SK-N-SH treated with all-trans-retinoic acid at 6 μM for 48 hours (cell line): ENCODE measurements around the gene SLC49A4.

ENCODE experiments used
- ATAC-seq: fragments of 200-7000 bp; cut with Tn5 transposase; 3 replicates; pipeline ENCODE4 v1.9.1; 2020; ENCODE audit warnings: mild to moderate bottlenecking, moderate library complexity
- ARNTL ChIP-seq: fragments of 450-650 bp; formaldehyde crosslinking; IDR thresholded peaks from 2 replicates; pipeline ENCODE4 v1.5.0; 2020; ENCODE audit warnings: low read depth, mild to moderate bottlenecking, moderate library complexity, borderline replicate concordance
- BACH2 ChIP-seq: fragments of 250-450 bp; sonication (Bioruptor Pico); IDR thresholded peaks from 2 replicates; pipeline ENCODE4 v1.9.0; 2021; ENCODE audit warnings: mild to moderate bottlenecking, borderline replicate concordance
- CSDC2 ChIP-seq: fragments of 250-450 bp; sonication (Bioruptor Pico); IDR thresholded peaks from 2 replicates; pipeline ENCODE4 v1.5.0; 2020; ENCODE audit warnings: mild to moderate bottlenecking, moderate library complexity
- ESRRG ChIP-seq: fragments of 250-450 bp; sonication (Bioruptor Pico); IDR thresholded peaks from 2 replicates; pipeline ENCODE4 v1.6.1; 2021; ENCODE audit warnings: mild to moderate bottlenecking
- GLIS3 ChIP-seq: fragments of 250-450 bp; sonication (Bioruptor Pico); IDR thresholded peaks from 2 replicates; pipeline ENCODE4 v1.5.0; 2020; ENCODE audit warnings: mild to moderate bottlenecking, moderate library complexity
- ISL1 ChIP-seq: fragments of 250-450 bp; sonication (Bioruptor Pico); IDR thresholded peaks from 2 replicates; pipeline ENCODE4 v2.1.2; 2022; ENCODE audit warnings: mild to moderate bottlenecking, moderate library complexity
- OSR1 ChIP-seq: fragments of 250-450 bp; sonication (Bioruptor Pico); IDR thresholded peaks from 2 replicates; pipeline ENCODE4 v1.8.0; 2022; ENCODE audit warnings: moderate library complexity, mild to moderate bottlenecking, inconsistent platforms
- PPARA ChIP-seq: fragments of 250-450 bp; sonication (Bioruptor Pico); IDR thresholded peaks from 2 replicates; pipeline ENCODE4 v1.5.0; 2020; ENCODE audit warnings: mild to moderate bottlenecking, borderline replicate concordance
- RARB ChIP-seq: fragments of 250-450 bp; sonication (Bioruptor Pico); IDR thresholded peaks from 2 replicates; pipeline ENCODE4 v1.8.0; 2021; ENCODE audit warnings: mild to moderate bottlenecking, moderate library complexity
- SNAI2 ChIP-seq: fragments of 250-450 bp; sonication (Bioruptor Pico); IDR thresholded peaks from 2 replicates; pipeline ENCODE4 v1.5.0; 2020; ENCODE audit warnings: mild to moderate bottlenecking, moderate library complexity
- TCF4 ChIP-seq: fragments of 250-450 bp; sonication (Bioruptor Pico); IDR thresholded peaks from 2 replicates; pipeline ENCODE4 v1.8.0; 2021; ENCODE audit warnings: mild to moderate bottlenecking, moderate library complexity, borderline replicate concordance
- TOX ChIP-seq: fragments of 250-450 bp; sonication (Bioruptor Pico); IDR thresholded peaks from 2 replicates; pipeline ENCODE4 v1.8.0; 2021; ENCODE audit warnings: mild to moderate bottlenecking, moderate library complexity, borderline replicate concordance
- ZC3H10 ChIP-seq: fragments of 250-450 bp; sonication (Bioruptor Pico); IDR thresholded peaks from 2 replicates; pipeline ENCODE4 v1.5.1; 2021; ENCODE audit warnings: mild to moderate bottlenecking, moderate library complexity
- ZFP30 ChIP-seq: fragments of 450-650 bp; formaldehyde crosslinking; IDR thresholded peaks from 2 replicates; pipeline ENCODE4 v1.5.0; 2022; ENCODE audit warnings: mild to moderate bottlenecking, moderate library complexity
- ZNF565 ChIP-seq: fragments of 450-650 bp; formaldehyde crosslinking; conservative IDR thresholded peaks from 2 replicates; pipeline ENCODE4 v1.5.0; 2020; ENCODE audit warnings: low read depth, mild to moderate bottlenecking, moderate library complexity
- ZNF70 ChIP-seq: fragments of 450-650 bp; formaldehyde crosslinking; IDR thresholded peaks from 2 replicates; pipeline ENCODE4 v1.5.0; 2020; ENCODE audit warnings: mild to moderate bottlenecking, moderate library complexity
- ZNF8 ChIP-seq: fragments of 450-650 bp; formaldehyde crosslinking; IDR thresholded peaks from 2 replicates; pipeline ENCODE4 v1.5.0; 2020; ENCODE audit warnings: mild to moderate bottlenecking, moderate library complexity
- TF ChIP-seq, protein P1 (sequence below): fragments of 250-450 bp; sonication (Bioruptor Pico); IDR thresholded peaks from 2 replicates; pipeline ENCODE4 v1.8.0; 2021; ENCODE audit warnings: low read depth, mild to moderate bottlenecking, moderate library complexity, borderline replicate concordance
- TF ChIP-seq, protein P2 (sequence below): fragments of 250-450 bp; sonication (Bioruptor Pico); IDR thresholded peaks from 2 replicates; pipeline ENCODE4 v1.5.1; 2021; ENCODE audit warnings: mild to moderate bottlenecking, moderate library complexity
- TF ChIP-seq, protein P3 (sequence below): fragments of 250-450 bp; sonication (Bioruptor Pico); IDR thresholded peaks from 2 replicates; pipeline ENCODE4 v1.8.0; 2020; ENCODE audit warnings: mild to moderate bottlenecking, moderate library complexity, borderline replicate concordance
- TF ChIP-seq, protein P4 (sequence below): fragments of 250-450 bp; sonication (Bioruptor Pico); IDR thresholded peaks from 2 replicates; pipeline ENCODE4 v1.5.0; 2020; ENCODE audit warnings: mild to moderate bottlenecking, moderate library complexity
- TF ChIP-seq, protein P5 (sequence below): fragments of 250-450 bp; sonication (Bioruptor Pico); IDR thresholded peaks from 2 replicates; pipeline ENCODE4 v1.5.1; 2020; ENCODE audit warnings: low read depth, mild to moderate bottlenecking, moderate library complexity

Gene SLC49A4

DNA sequence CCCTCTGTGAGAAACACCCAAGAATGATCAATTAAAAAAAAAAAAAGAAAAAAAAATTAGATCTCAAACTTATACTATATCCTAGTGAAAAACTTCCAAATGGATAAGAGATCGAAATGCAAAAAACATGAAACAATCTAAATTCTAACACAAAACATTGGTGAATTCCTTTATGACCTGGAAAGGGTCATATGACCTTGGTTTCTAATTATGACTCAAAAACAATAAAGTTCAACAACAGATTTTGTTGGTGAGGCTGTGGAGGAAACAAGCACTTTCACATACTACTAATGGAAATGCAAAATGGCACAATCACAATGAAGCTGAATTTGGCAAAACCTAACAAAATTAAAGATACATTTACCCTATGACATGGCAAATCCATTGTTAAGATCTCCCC is 46.5 kb upstream of the SLC49A4 start:
- no peak for ATAC-seq
- TF ChIP-seq, protein P1, sequence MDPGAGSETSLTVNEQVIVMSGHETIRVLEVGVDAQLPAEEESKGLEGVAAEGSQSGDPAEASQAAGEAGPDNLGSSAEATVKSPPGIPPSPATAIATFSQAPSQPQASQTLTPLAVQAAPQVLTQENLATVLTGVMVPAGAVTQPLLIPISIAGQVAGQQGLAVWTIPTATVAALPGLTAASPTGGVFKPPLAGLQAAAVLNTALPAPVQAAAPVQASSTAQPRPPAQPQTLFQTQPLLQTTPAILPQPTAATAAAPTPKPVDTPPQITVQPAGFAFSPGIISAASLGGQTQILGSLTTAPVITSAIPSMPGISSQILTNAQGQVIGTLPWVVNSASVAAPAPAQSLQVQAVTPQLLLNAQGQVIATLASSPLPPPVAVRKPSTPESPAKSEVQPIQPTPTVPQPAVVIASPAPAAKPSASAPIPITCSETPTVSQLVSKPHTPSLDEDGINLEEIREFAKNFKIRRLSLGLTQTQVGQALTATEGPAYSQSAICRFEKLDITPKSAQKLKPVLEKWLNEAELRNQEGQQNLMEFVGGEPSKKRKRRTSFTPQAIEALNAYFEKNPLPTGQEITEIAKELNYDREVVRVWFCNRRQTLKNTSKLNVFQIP (CRISPR knock-in tag), result no peak
- TF ChIP-seq ZNF565 (CRISPR knock-in tag) (no peak), RARB (CRISPR knock-in tag) (no peak), ARNTL (no peak), SNAI2 (no peak), GLIS3 (CRISPR knock-in tag) (no peak), ZNF8 (no peak), TOX (CRISPR knock-in tag) (no peak), ISL1 (no peak), ZFP30 (CRISPR knock-in tag) (no peak), PPARA (CRISPR knock-in tag) (no peak), TCF4 (CRISPR knock-in tag) (no peak), ZC3H10 (CRISPR knock-in tag) (no peak), OSR1 (CRISPR knock-in tag) (no peak)
- TF ChIP-seq, protein P2, sequence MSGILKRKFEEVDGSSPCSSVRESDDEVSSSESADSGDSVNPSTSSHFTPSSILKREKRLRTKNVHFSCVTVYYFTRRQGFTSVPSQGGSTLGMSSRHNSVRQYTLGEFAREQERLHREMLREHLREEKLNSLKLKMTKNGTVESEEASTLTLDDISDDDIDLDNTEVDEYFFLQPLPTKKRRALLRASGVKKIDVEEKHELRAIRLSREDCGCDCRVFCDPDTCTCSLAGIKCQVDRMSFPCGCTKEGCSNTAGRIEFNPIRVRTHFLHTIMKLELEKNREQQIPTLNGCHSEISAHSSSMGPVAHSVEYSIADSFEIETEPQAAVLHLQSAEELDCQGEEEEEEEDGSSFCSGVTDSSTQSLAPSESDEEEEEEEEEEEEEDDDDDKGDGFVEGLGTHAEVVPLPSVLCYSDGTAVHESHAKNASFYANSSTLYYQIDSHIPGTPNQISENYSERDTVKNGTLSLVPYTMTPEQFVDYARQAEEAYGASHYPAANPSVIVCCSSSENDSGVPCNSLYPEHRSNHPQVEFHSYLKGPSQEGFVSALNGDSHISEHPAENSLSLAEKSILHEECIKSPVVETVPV, result no peak
- TF ChIP-seq, protein P3, sequence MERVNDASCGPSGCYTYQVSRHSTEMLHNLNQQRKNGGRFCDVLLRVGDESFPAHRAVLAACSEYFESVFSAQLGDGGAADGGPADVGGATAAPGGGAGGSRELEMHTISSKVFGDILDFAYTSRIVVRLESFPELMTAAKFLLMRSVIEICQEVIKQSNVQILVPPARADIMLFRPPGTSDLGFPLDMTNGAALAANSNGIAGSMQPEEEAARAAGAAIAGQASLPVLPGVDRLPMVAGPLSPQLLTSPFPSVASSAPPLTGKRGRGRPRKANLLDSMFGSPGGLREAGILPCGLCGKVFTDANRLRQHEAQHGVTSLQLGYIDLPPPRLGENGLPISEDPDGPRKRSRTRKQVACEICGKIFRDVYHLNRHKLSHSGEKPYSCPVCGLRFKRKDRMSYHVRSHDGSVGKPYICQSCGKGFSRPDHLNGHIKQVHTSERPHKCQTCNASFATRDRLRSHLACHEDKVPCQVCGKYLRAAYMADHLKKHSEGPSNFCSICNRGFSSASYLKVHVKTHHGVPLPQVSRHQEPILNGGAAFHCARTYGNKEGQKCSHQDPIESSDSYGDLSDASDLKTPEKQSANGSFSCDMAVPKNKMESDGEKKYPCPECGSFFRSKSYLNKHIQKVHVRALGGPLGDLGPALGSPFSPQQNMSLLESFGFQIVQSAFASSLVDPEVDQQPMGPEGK (CRISPR knock-in tag), result no peak
- TF ChIP-seq, all 23 proteins: peak for 0

DNA sequence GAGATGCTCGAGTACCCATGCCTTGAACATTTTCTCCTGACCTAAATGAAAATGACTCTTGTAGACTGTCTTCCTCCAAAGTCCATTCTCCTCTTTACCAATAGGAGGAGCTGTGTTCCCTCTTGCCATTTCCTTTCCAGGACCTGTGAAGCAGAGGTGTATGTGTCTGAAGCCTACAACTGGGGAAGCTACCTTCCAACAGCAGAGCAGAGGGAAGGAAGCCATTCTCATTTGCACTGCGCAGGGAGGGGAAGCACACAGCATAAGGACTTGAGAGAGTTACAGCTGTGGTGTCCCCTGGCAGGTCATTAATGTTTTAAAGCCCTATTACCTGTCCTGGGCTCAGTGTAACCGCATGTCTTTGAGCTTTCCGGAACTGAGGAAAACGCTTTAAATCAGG is 39.9 kb upstream of the SLC49A4 start:
- TF ChIP-seq ZNF565 (CRISPR knock-in tag) (no peak), ZNF70 (CRISPR knock-in tag) (no peak), ZC3H10 (CRISPR knock-in tag) (no peak), ARNTL (no peak), PPARA (CRISPR knock-in tag) (no peak), TCF4 (CRISPR knock-in tag) (no peak), ESRRG (no peak), CSDC2 (CRISPR knock-in tag) (no peak), ZFP30 (CRISPR knock-in tag) (no peak), RARB (CRISPR knock-in tag) (no peak), BACH2 (CRISPR knock-in tag) (no peak), TOX (CRISPR knock-in tag) (no peak), ZNF8 (no peak)
- TF ChIP-seq, protein P3 (CRISPR knock-in tag), result no peak
- TF ChIP-seq, protein P4, sequence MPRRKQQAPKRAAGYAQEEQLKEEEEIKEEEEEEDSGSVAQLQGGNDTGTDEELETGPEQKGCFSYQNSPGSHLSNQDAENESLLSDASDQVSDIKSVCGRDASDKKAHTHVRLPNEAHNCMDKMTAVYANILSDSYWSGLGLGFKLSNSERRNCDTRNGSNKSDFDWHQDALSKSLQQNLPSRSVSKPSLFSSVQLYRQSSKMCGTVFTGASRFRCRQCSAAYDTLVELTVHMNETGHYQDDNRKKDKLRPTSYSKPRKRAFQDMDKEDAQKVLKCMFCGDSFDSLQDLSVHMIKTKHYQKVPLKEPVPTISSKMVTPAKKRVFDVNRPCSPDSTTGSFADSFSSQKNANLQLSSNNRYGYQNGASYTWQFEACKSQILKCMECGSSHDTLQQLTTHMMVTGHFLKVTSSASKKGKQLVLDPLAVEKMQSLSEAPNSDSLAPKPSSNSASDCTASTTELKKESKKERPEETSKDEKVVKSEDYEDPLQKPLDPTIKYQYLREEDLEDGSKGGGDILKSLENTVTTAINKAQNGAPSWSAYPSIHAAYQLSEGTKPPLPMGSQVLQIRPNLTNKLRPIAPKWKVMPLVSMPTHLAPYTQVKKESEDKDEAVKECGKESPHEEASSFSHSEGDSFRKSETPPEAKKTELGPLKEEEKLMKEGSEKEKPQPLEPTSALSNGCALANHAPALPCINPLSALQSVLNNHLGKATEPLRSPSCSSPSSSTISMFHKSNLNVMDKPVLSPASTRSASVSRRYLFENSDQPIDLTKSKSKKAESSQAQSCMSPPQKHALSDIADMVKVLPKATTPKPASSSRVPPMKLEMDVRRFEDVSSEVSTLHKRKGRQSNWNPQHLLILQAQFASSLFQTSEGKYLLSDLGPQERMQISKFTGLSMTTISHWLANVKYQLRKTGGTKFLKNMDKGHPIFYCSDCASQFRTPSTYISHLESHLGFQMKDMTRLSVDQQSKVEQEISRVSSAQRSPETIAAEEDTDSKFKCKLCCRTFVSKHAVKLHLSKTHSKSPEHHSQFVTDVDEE, result no peak
- TF ChIP-seq, all 23 proteins: peak for 0
- peak; percentile 88 for ATAC-seq

DNA sequence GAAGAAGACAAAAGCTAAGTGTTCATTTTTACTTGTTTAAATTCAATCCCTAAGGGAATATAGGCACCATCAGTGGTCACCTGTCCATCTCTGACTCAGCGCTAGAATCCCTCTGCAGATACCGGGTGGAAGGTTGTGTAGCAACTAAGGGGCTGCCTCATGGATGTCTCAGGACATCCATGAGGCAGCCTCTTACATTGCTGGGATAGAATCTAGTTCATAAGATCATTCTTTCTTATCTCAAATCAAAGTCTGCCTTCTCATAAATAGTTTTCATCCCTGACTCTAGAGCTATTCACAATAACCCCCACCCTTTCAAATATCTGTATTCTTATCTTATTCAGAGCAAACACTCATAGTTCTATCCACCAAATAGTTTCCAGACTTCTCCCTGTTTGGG is 39.4 kb upstream of the SLC49A4 start:
- ATAC-seq, result no peak
- TF ChIP-seq ZNF8 (no peak), ZFP30 (CRISPR knock-in tag) (no peak), BACH2 (CRISPR knock-in tag) (no peak), OSR1 (CRISPR knock-in tag) (no peak), PPARA (CRISPR knock-in tag) (no peak), TCF4 (CRISPR knock-in tag) (no peak), ZNF565 (CRISPR knock-in tag) (no peak), CSDC2 (CRISPR knock-in tag) (no peak)
- TF ChIP-seq, protein P5, sequence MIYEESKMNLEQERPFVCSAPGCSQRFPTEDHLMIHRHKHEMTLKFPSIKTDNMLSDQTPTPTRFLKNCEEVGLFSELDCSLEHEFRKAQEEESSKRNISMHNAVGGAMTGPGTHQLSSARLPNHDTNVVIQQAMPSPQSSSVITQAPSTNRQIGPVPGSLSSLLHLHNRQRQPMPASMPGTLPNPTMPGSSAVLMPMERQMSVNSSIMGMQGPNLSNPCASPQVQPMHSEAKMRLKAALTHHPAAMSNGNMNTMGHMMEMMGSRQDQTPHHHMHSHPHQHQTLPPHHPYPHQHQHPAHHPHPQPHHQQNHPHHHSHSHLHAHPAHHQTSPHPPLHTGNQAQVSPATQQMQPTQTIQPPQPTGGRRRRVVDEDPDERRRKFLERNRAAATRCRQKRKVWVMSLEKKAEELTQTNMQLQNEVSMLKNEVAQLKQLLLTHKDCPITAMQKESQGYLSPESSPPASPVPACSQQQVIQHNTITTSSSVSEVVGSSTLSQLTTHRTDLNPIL (CRISPR knock-in tag), result no peak
- TF ChIP-seq, protein P4, result no peak
